Neural cell (in vitro differentiated cells): ENCODE data around the gene CD83. TPM values are rescaled to one million over a fixed set of nuclear protein-coding genes. Genes with fewer than 3 reads are reported as not detected.

ENCODE experiments used
- H2AFZ ChIP-seq: fragments of 200-600, 300-800 bp; sonication (generic), shearing (Covaris generic); 2 replicates; pipeline ENCODE4 v1.6.0; 2014; ENCODE audit warnings: low read depth, mild to moderate bottlenecking, antibody characterized with exemption, low read length, moderate library complexity
- H3F3A ChIP-seq: fragments of 200-600 bp; shearing (Covaris generic); 2 replicates; pipeline ENCODE4 v1.6.1; 2016; ENCODE audit warnings: mild to moderate bottlenecking, moderate library complexity, mixed read lengths, antibody characterized with exemption, low read length; ENCODE audit not compliant: insufficient read depth, poor library complexity, severe bottlenecking
- H3K27ac ChIP-seq: fragments of 200-600, 300-800 bp; sonication (generic), shearing (Covaris generic); 2 replicates; pipeline ENCODE4 v1.5.1; 2014; ENCODE audit warnings: mild to moderate bottlenecking, low read length, moderate library complexity
- H3K27me3 ChIP-seq: fragments of 300-800, 200-600 bp; sonication (generic), shearing (Covaris generic); 2 replicates; pipeline ENCODE4 v1.6.0; 2014; ENCODE audit warnings: mild to moderate bottlenecking, low read depth, low read length, moderate library complexity; ENCODE audit not compliant: insufficient read depth
- H3K36me3 ChIP-seq: fragments of 300-800, 200-600 bp; sonication (generic), shearing (Covaris generic); 2 replicates; pipeline ENCODE4 v1.5.1; 2014; ENCODE audit warnings: mild to moderate bottlenecking, antibody characterized with exemption, low read length, moderate library complexity; ENCODE audit not compliant: insufficient read depth
- H3K4me2 ChIP-seq: fragments of 300-800, 200-600 bp; sonication (generic), shearing (Covaris generic); 2 replicates; pipeline ENCODE4 v1.6.0; 2014; ENCODE audit warnings: mild to moderate bottlenecking, low read length
- H3K4me3 ChIP-seq: fragments of 300-800, 200-600 bp; sonication (generic), shearing (Covaris generic); 2 replicates; pipeline ENCODE4 v1.5.1; 2014; ENCODE audit warnings: mild to moderate bottlenecking, low read length, moderate library complexity
- H3K79me2 ChIP-seq: fragments of 200-600 bp; shearing (Covaris generic); replicated peaks from 2 replicates; pipeline ENCODE4 v1.6.0; 2014; ENCODE audit warnings: mild to moderate bottlenecking, low read length, moderate library complexity; ENCODE audit not compliant: insufficient read depth
- H3K9ac ChIP-seq: fragments of 300-800, 200-600 bp; sonication (generic), shearing (Covaris generic); 2 replicates; pipeline ENCODE4 v1.6.1; 2016; ENCODE audit warnings: mild to moderate bottlenecking, low read length, mixed read lengths
- H3K9me2 ChIP-seq: fragments of 200-600 bp; shearing (Covaris generic); 2 replicates; pipeline ENCODE4 v1.6.1; 2016; ENCODE audit warnings: mild to moderate bottlenecking, low read length, mixed read lengths; ENCODE audit not compliant: insufficient read depth
- H3K9me3 ChIP-seq: fragments of 200-600, 300-800 bp; sonication (generic), shearing (Covaris generic); 2 replicates; pipeline ENCODE4 v1.6.1; 2016; ENCODE audit warnings: mild to moderate bottlenecking, mixed run types, low read length, moderate library complexity, mixed read lengths
- H4K20me1 ChIP-seq: fragments of 200-600 bp; shearing (Covaris generic); 2 replicates; pipeline ENCODE4 v1.6.1; 2016; ENCODE audit warnings: mild to moderate bottlenecking, mixed run types; ENCODE audit not compliant: insufficient read depth
- EP300 ChIP-seq: fragments of 450-650 bp; conservative IDR thresholded peaks from 2 replicates; pipeline ENCODE4 v1.6.1; 2014; ENCODE audit warnings: antibody characterized with exemption, mild to moderate bottlenecking, moderate library complexity; ENCODE audit not compliant: poor library complexity, severe bottlenecking
- EZH2 ChIP-seq: fragments of 200-600, 300-800 bp; shearing (Covaris generic), sonication (generic); IDR thresholded peaks from 2 replicates; pipeline ENCODE4 v1.6.1; 2014; ENCODE audit warnings: antibody characterized with exemption, low read length, borderline replicate concordance, mild to moderate bottlenecking; ENCODE audit not compliant: insufficient read depth, poor library complexity, severe bottlenecking
- MXI1 ChIP-seq: fragments of 450-650 bp; conservative IDR thresholded peaks from 2 replicates; pipeline ENCODE4 v1.6.1; 2014; ENCODE audit warnings: antibody characterized with exemption, mild to moderate bottlenecking; ENCODE audit not compliant: poor library complexity, severe bottlenecking
- POLR2AphosphoS5 ChIP-seq: IDR thresholded peaks from 2 replicates; pipeline ENCODE4 v1.6.1; 2012
- RAD21 ChIP-seq: fragments of 450-650 bp; conservative IDR thresholded peaks from 2 replicates; pipeline ENCODE4 v1.6.1; 2014; ENCODE audit warnings: antibody characterized with exemption, mild to moderate bottlenecking, moderate library complexity
- SMC3 ChIP-seq: fragments of 450-650 bp; conservative IDR thresholded peaks from 2 replicates; pipeline ENCODE4 v1.6.1; 2014; ENCODE audit warnings: antibody characterized with exemption, mild to moderate bottlenecking, moderate library complexity; ENCODE audit not compliant: poor library complexity
- TAF1 ChIP-seq: IDR thresholded peaks from 2 replicates; pipeline ENCODE4 v1.6.1; 2012; ENCODE audit warnings: low read depth
- polyA plus RNA-seq: library from polyadenylated mRNA; depleted of rRNA; stranded (reverse); fragments of >200 nt; gene quantifications from 2 replicates; pipeline ENCODE4 v1.2.3, GENCODE V29; 2014
- TF ChIP-seq, protein P1 (sequence below): fragments of 450-650 bp; IDR thresholded peaks from 2 replicates; pipeline ENCODE4 v1.5.1; 2014; ENCODE audit warnings: antibody characterized with exemption, mild to moderate bottlenecking, moderate library complexity; ENCODE audit not compliant: poor library complexity, severe bottlenecking
- TF ChIP-seq, protein P2 (sequence below): IDR thresholded peaks from 2 replicates; pipeline ENCODE4 v1.6.1; 2012; ENCODE audit warnings: borderline replicate concordance

The CD83 gene
- polyA plus RNA-seq, 1 donor from 2014 or later, result 17.0 TPM

- H4K20me1 ChIP-seq, result no peaks in the 10 kb centered on the region
- H3K9ac ChIP-seq, result no peak overlapping the region
- H3K79me2 ChIP-seq, result no peaks in the 10 kb centered on the region
- no peaks in the 10 kb centered on the region for H3F3A ChIP-seq
- TF ChIP-seq EZH2 (no peak), SMC3 (no peak), TAF1 (no peak), MXI1 (no peak), POLR2AphosphoS5 (no peak), RAD21 (no peak), EP300 (no peak)
- TF ChIP-seq, protein P1, sequence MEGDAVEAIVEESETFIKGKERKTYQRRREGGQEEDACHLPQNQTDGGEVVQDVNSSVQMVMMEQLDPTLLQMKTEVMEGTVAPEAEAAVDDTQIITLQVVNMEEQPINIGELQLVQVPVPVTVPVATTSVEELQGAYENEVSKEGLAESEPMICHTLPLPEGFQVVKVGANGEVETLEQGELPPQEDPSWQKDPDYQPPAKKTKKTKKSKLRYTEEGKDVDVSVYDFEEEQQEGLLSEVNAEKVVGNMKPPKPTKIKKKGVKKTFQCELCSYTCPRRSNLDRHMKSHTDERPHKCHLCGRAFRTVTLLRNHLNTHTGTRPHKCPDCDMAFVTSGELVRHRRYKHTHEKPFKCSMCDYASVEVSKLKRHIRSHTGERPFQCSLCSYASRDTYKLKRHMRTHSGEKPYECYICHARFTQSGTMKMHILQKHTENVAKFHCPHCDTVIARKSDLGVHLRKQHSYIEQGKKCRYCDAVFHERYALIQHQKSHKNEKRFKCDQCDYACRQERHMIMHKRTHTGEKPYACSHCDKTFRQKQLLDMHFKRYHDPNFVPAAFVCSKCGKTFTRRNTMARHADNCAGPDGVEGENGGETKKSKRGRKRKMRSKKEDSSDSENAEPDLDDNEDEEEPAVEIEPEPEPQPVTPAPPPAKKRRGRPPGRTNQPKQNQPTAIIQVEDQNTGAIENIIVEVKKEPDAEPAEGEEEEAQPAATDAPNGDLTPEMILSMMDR, result no peak
- TF ChIP-seq, protein P2, sequence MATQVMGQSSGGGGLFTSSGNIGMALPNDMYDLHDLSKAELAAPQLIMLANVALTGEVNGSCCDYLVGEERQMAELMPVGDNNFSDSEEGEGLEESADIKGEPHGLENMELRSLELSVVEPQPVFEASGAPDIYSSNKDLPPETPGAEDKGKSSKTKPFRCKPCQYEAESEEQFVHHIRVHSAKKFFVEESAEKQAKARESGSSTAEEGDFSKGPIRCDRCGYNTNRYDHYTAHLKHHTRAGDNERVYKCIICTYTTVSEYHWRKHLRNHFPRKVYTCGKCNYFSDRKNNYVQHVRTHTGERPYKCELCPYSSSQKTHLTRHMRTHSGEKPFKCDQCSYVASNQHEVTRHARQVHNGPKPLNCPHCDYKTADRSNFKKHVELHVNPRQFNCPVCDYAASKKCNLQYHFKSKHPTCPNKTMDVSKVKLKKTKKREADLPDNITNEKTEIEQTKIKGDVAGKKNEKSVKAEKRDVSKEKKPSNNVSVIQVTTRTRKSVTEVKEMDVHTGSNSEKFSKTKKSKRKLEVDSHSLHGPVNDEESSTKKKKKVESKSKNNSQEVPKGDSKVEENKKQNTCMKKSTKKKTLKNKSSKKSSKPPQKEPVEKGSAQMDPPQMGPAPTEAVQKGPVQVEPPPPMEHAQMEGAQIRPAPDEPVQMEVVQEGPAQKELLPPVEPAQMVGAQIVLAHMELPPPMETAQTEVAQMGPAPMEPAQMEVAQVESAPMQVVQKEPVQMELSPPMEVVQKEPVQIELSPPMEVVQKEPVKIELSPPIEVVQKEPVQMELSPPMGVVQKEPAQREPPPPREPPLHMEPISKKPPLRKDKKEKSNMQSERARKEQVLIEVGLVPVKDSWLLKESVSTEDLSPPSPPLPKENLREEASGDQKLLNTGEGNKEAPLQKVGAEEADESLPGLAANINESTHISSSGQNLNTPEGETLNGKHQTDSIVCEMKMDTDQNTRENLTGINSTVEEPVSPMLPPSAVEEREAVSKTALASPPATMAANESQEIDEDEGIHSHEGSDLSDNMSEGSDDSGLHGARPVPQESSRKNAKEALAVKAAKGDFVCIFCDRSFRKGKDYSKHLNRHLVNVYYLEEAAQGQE, result no peak
- H3K9me2 ChIP-seq, result no peaks in the 10 kb centered on the region
- H3K4me2 ChIP-seq, result no peak overlapping the region
- H3K4me3 ChIP-seq, result no peak overlapping the region
- H3K27ac ChIP-seq, result no peak overlapping the region
- no peaks in the 10 kb centered on the region for H3K27me3 ChIP-seq
- no peaks in the 10 kb centered on the region for H3K36me3 ChIP-seq
- H3K9me3 ChIP-seq, result no peaks in the 10 kb centered on the region
- no peak overlapping the region for H2AFZ ChIP-seq
These were observed 28.3 kb upstream of the CD83 start for GRCh38 chr6:14089224-14089623.

DNA sequence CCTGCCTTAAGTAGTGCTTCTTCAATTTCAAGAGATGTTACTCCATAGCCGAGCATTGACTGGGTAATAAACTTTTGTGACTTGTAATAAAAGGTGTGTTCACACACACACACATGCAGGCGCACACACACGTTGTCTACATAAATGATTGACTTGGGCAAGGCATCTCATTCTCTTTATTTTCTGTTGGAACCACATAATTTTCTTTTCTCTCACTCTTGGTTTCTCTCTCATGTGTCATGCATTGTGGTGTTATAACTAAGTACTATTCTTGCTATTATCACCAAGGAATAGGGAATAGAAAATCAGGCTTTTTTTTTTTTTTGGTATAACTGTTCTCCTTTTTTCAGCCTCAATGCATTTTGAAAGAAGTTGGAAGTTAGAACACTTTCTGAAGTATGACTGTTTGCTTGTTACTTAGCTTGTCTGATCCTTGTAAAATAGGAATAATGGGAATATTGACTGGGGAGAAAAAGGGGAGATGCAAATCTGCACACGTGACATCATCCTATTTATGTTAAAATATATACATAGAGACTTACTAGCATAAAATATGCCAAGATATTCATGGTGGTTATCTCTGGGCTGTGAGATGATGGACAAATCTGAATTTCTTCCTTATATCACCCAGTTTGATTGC lies 26.1 kb upstream of the CD83 start:
- no peak overlapping the region for H3K9ac ChIP-seq
- TF ChIP-seq MXI1, result no peak
- no peak for TF ChIP-seq EP300
- TF ChIP-seq, protein P1, result no peak
- TF ChIP-seq TAF1, result no peak
- no peak for TF ChIP-seq POLR2AphosphoS5
- no peak for TF ChIP-seq EZH2
- TF ChIP-seq, protein P2, result no peak
- TF ChIP-seq RAD21, result no peak
- TF ChIP-seq SMC3, result no peak
- H3K27me3 ChIP-seq, result no peaks in the 10 kb centered on the region
- H3K4me3 ChIP-seq, result no peak overlapping the region
- no peaks in the 10 kb centered on the region for H4K20me1 ChIP-seq
- no peaks in the 10 kb centered on the region for H3K9me2 ChIP-seq
- H3K79me2 ChIP-seq, result no peaks in the 10 kb centered on the region
- no peak overlapping the region for H3K27ac ChIP-seq
- no peaks in the 10 kb centered on the region for H3K36me3 ChIP-seq
- no peaks in the 10 kb centered on the region for H3K9me3 ChIP-seq
- H3K4me2 ChIP-seq, result no peak overlapping the region
- no peak overlapping the region for H2AFZ ChIP-seq
- no peaks in the 10 kb centered on the region for H3F3A ChIP-seq
